Heart right ventricle (tissue), 16 donors: ENCODE data around the gene WARS2. TPM values are rescaled to one million over a fixed set of nuclear protein-coding genes. Genes with fewer than 3 reads are reported as not detected.

Experiments
- ATAC-seq, 8 donors: fragments of 200-7000 bp; cut with Tn5 transposase; one replicate each; pipeline ENCODE4 v1.9.1; 2020; ENCODE audit warnings: mild to moderate bottlenecking in 8 of 8, moderate library complexity in 8 of 8, moderate number of reproducible peaks in 1 of 8
- DNase-seq, 2 donors: peaks; one replicate each; pipeline ENCODE4 v3.0.0-alpha.2; 2020
- H3K27ac ChIP-seq, 10 donors: fragments of 200-600 bp; sonication (generic) in 2 of 10; one replicate each; pipeline versions ENCODE4 v1.5.0 to v1.8.0; 2020 to 2022; ENCODE audit warnings: mild to moderate bottlenecking in 3 of 10
- H3K27me3 ChIP-seq, 7 donors: fragments of 200-600 bp; one replicate each; pipeline ENCODE4 v1.8.0; 2021 to 2022; ENCODE audit warnings: mild to moderate bottlenecking in 2 of 7
- H3K36me3 ChIP-seq, 9 donors: fragments of 200-600 bp; sonication (generic) in 1 of 9; one replicate each; pipeline versions ENCODE4 v1.5.0 to v1.8.0; 2020 to 2022; ENCODE audit warnings: mild to moderate bottlenecking in 2 of 9
- H3K4me1 ChIP-seq, 9 donors: fragments of 200-600 bp; sonication (generic) in 1 of 9; one replicate each; pipeline versions ENCODE4 v1.5.0 to v1.8.0; 2020 to 2022; ENCODE audit warnings: mild to moderate bottlenecking in 4 of 9
- H3K4me3 ChIP-seq, 10 donors: fragments of 200-600 bp; sonication (generic) in 2 of 10; one replicate each; pipeline versions ENCODE4 v1.5.0 to v1.8.0; 2020 to 2022; ENCODE audit warnings: mild to moderate bottlenecking in 7 of 10, moderate library complexity in 2 of 10
- H3K9me3 ChIP-seq, 11 donors: fragments of 200-600 bp in 10 of 11; sonication (generic) in 2 of 11; one replicate each; pipeline versions ENCODE4 v1.5.0 to v1.8.0; 2013 to 2022; ENCODE audit warnings: mild to moderate bottlenecking in 2 of 11, control low read depth in 1 of 11, moderate library complexity in 1 of 11
- WGBS, 2 donors: extraction: QIAGEN DNeasy Blood & Tissue Kit; methylation state at CpG; one replicate each; pipeline ENCODE4 v1.1.7; 2013; ENCODE audit warnings: inconsistent platforms in 1 of 2; 5-methylcytosine and 5-hydroxymethylcytosine counted together
- intact Hi-C, 10 donors: fragments of 100-400 bp; cut with DNase I; formaldehyde crosslinking; loops; one replicate each; pipeline versions ENCODE4 v1.11.1 to v1.14.2; 2022
- polyA plus RNA-seq, 2 donors: library from polyadenylated mRNA; stranded (reverse); fragments of 200-250 nt; gene quantifications; one replicate each; pipeline ENCODE4 v1.2.3, GENCODE V29; 2013
- total RNA-seq, 10 donors: library from RNA; stranded (reverse); fragmentation: NEBNext Ultra II Directional in 3 of 10; extraction: Animal tissue kit (Norgen Biotek cat#: 25700) in 3 of 10; gene quantifications; one replicate each; pipeline versions ENCODE4 v1.2.1 to v1.2.4, GENCODE V29; 2021 to 2023
- TF ChIP-seq, protein P1 (sequence below), 9 donors: fragments of 200-600 bp; sonication (generic) in 2 of 9; IDR thresholded peaks; one replicate each; pipeline versions ENCODE4 v1.5.0 to v1.8.0; 2021 to 2022; ENCODE audit warnings: antibody characterized with exemption in 9 of 9, mild to moderate bottlenecking in 5 of 9, moderate library complexity in 1 of 9
- donor health status: Arrhythmogenic right ventricular cardiomyopathy.
- donor health status: ischemic (EF 13 %, LVEDD 7.1; RV severe dilation, severe dysfunction).
- donor health status: healthy with polysubstance abuse.
- donor health status: DM: no; HTN: yes; CAD: no.
- donor health status: DM: no; HTN: no; CAD: no.
- donor health status: ischemic (EF 25% LVEDD 6.9; RV normal size, moderate dysfunction).
- donor health status: ischemic (EF 25% LVEDD 5.7; RV mildly dilated, moderate dysfunction).
- donor health status: healthy.
- donor health status: DM: yes; HTN: yes; CAD: no.
- donor health status: Ischemic cardiomyopathy.
- donor health status: ischemic (EF 35%, LVEDD 5.7; RV mildly dilated, moderate dysfunction).
- donor health status: nonischemic (EF 11% LVEDD 7.7; RV severe dilation, severe dysfunction).
- donor health status: DM: yes; HTN: yes; CAD: no.
- donor health status: PGD.
- donor health status: ischemic (EF 29% LVEDD 5.4; RV normal size, mild dysfunction).
- donor health status: nonischemic (EF 23%, LVEDD 6.1; RV moderate dilation, normal function).

Gene WARS2
- total and polyA plus RNA-seq, 12 donors = 3.5 to 15.4 (median 11.3) TPM

DNA sequence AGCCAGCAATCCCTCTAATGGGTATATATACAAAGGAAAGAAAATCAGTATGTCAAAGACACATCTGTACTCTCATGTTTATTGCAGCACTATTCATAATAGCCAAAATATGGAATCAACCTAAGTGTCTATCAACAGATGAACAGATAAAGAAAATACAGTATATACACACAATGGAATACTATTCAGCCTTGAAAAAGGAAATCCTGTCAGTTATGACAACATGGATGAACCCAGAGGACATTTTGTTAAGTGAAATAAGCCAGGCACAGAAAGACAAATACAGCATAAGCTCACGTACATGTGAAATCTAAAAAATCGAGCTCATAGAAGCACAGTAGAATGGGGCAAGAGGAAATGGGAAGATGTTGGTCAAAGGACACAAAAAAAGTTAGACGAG, 69.1 kb downstream of the WARS2 start:
- WGBS, 2 donors = 97 to 98% methylated on average over 3 of the region's 3 CpGs
- Histone ChIP-seq H3K36me3 (peaks cover 0 to 5% (median 0%) of the 10 kb centered on the region in 9 donors), H3K27ac (no peak overlapping the region), H3K27me3 (no peaks in the 10 kb centered on the region), H3K9me3 (peaks cover 0 to 3% (median 0%) of the 10 kb centered on the region in 11 donors), H3K4me1 (peaks cover 0 to 4% (median 0%) of the 10 kb centered on the region in 9 donors), H3K4me3 (no peak overlapping the region)
- intact Hi-C loops = no loop called here
- no peak for DNase-seq
- TF ChIP-seq, protein P1, sequence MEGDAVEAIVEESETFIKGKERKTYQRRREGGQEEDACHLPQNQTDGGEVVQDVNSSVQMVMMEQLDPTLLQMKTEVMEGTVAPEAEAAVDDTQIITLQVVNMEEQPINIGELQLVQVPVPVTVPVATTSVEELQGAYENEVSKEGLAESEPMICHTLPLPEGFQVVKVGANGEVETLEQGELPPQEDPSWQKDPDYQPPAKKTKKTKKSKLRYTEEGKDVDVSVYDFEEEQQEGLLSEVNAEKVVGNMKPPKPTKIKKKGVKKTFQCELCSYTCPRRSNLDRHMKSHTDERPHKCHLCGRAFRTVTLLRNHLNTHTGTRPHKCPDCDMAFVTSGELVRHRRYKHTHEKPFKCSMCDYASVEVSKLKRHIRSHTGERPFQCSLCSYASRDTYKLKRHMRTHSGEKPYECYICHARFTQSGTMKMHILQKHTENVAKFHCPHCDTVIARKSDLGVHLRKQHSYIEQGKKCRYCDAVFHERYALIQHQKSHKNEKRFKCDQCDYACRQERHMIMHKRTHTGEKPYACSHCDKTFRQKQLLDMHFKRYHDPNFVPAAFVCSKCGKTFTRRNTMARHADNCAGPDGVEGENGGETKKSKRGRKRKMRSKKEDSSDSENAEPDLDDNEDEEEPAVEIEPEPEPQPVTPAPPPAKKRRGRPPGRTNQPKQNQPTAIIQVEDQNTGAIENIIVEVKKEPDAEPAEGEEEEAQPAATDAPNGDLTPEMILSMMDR (IDR thresholded peaks at IDR 0.05) = no peak
- ATAC-seq = no peak

- H3K4me1 ChIP-seq = peaks cover 0 to 4% (median 0%) of the 10 kb centered on the region in 9 donors
- intact Hi-C loops = no loop called here
- TF ChIP-seq, protein P1 (IDR thresholded peaks at IDR 0.05) = no peak
- no peak overlapping the region for H3K27ac ChIP-seq
- 87 to 94% methylated on average over 5 of the region's 5 CpGs for WGBS, 2 donors
- peaks cover 0 to 3% (median 0%) of the 10 kb centered on the region in 11 donors for H3K9me3 ChIP-seq
- no peak overlapping the region for H3K4me3 ChIP-seq
- no peaks in the 10 kb centered on the region for H3K27me3 ChIP-seq
- DNase-seq (no peak), ATAC-seq (no peak)
- H3K36me3 ChIP-seq = peaks cover 0 to 5% (median 0%) of the 10 kb centered on the region in 9 donors
These were observed 70.8 kb downstream of the WARS2 start for GRCh38 chr1:119069682-119070081.

- Histone ChIP-seq H3K4me1 (peaks cover 0 to 4% (median 0%) of the 10 kb centered on the region in 9 donors), H3K9me3 (peaks cover 0 to 3% (median 0%) of the 10 kb centered on the region in 11 donors), H3K27me3 (no peaks in the 10 kb centered on the region), H3K27ac (no peak overlapping the region), H3K36me3 (no peaks in the 10 kb centered on the region), H3K4me3 (no peak overlapping the region)
- DNase-seq = no peak
- intact Hi-C loops = no loop called here
- ATAC-seq = no peak
- 78 to 82% methylated on average over 4 of the region's 4 CpGs for WGBS, 2 donors
- TF ChIP-seq, protein P1 (IDR thresholded peaks at IDR 0.05) = no peak
These were observed 72.0 kb downstream of the WARS2 start for GRCh38 chr1:119068427-119068826.

GRCh38 chr1:119061700-119062099, 78.8 kb downstream of the WARS2 start:
- H3K4me3 ChIP-seq = no peak overlapping the region
- intact Hi-C loops = no loop called here
- TF ChIP-seq, protein P1 (IDR thresholded peaks at IDR 0.05) = no peak
- DNase-seq (no peak), ATAC-seq (peak in 2 of 8 donors; percentile 29 to 67)
- peaks cover 0 to 9% (median 3%) of the 10 kb centered on the region in 9 donors for H3K36me3 ChIP-seq
- H3K9me3 ChIP-seq = peaks cover 0 to 6% (median 0%) of the 10 kb centered on the region in 11 donors
- H3K27me3 ChIP-seq = no peaks in the 10 kb centered on the region
- H3K27ac ChIP-seq = no peak overlapping the region
- peaks cover 0 to 3% (median 0%) of the 10 kb centered on the region in 9 donors for H3K4me1 ChIP-seq
